HG02840 (cell line): ENCODE measurements around the gene ZNF101.
A peak's percentile ranks its signal among the peaks of the same experiment; 100 is the strongest.
"Not testable (repeated sequence)": the region's sequence is repeated elsewhere in the genome, so short reads cannot be mapped to it uniquely, and the experiment has no call there.

ENCODE experiments used
- ATAC-seq: cut with Tn5 transposase; IDR thresholded peaks from one replicate; pipeline ENCODE4 v1.9.1; 2021; ENCODE audit warnings: mild to moderate bottlenecking, moderate library complexity, moderate number of reproducible peaks; ENCODE audit not compliant: unreplicated experiment, low FRiP score

ZNF101 gene

DNA sequence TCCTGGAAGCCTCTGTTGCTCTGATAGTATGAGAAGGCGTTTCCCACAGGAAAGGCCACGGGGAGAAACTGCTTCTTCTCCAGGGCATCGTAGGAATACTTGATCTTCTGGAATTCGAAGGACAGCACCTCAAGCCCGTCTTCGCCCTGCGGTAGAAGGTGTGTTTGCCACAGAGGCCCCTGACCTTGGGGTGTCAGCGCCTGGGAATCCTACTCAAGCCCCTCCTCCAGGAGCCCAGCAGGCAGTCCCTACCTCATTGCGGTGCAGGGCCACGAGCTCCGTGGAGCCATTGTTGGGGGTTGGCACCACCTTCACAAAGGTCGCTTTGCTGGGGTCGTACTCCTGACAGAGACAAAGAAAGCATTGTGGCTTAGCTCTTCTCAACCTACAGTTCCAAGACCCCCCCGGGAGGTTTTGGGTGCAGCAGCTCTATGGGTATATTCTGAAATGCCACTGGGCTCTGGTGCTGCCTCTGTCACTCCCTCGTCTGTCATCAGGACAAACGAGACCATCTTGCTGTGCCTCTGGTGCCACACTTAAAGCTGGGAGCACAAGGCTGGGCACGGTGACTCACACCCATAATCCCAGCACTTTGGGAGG lies 8.9 kb upstream of the ZNF101 start:
- ATAC-seq: no peak

DNA sequence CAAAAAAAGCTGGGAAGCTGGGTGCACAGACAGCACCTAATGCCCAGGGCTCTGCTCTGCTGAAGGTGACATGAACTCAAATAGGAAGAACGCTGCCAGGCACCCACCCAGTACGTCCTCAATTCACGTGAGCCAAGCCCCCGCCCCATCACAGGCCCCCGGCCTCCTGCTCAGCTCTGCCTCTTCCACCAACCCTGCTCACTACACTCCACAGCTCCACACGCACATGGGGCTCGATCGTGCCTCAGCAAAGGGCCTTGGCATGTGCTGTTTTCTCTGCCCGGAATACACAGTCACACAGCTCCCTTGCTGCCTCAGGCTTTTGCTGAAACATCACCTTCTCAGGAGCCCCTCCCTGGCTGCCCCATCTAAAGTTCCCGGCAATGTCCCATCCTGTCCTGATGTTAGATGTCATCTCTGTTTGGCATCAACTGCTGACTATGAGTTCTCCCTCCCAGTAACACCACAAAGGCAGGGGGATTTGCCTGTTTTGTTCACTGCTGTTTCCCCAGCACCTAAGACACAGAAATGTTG lies 7.4 kb upstream of the ZNF101 start:
- no peak for ATAC-seq

DNA sequence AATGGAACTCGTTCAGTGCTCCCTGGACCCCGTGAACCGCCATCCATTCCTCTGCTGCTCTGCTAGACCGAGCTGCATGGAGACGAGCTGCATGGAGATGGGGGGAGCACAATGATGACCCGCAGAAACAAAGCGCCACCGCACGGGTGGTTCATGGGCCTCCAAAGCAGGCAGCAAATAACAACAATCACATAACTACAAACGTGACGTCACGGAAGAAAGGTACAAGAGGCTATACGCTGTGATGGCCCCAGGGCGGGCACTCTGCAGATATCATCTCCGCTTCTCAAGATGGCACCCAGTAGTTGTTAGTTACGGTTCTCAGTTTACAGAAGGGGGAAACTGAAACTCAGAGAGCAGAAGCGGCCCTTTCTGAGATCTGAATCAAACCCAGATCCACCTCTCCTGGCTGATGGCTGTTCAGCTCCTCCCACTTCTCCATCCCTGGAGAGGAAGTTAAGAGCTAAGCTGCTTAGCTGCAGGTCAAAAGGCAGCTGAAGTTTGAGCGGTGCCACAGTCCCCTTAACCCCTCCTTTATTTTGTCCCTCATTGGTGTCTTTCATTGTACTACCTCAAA lies 6.9 kb upstream of the ZNF101 start:
- ATAC-seq: no peak

DNA sequence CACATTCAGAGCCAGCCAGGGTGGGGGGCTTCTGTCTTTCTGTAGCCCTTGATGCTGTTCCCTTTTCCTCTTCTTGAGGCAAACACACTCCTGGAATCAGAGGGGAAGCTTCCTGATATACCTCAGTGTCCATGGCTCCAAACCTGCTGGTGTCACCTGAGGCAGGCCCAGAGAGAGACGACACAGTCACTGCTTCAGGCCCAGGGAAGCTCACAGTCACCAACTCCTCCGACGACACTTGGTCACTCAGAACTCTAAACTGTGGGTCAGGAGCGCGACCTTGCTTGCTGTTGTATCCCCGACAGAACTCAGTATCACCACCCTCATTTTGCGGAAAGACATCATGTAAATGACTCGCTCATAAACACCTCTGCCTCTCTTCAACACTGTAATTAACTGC lies 6.3 kb upstream of the ZNF101 start:
- ATAC-seq: no peak

DNA sequence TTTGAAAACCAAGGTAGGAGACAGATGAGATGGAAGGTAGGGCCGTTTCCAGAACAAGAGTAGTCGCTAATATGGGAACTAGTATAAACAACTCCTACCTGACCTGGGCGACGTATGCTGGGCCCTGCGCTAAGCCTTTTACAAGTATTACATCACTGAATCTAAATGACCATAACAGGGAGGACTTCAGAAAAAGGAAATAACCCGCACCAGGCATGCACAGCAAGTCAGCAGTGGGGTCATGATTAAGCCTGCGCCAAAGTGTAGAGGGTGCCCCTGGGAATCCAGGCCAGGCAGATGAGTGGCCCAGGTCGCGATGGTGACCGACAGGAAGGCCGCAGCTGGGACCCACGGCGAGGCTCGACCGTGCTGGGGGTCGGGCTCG lies 5.8 kb upstream of the ZNF101 start:
- ATAC-seq: peak; percentile 16

DNA sequence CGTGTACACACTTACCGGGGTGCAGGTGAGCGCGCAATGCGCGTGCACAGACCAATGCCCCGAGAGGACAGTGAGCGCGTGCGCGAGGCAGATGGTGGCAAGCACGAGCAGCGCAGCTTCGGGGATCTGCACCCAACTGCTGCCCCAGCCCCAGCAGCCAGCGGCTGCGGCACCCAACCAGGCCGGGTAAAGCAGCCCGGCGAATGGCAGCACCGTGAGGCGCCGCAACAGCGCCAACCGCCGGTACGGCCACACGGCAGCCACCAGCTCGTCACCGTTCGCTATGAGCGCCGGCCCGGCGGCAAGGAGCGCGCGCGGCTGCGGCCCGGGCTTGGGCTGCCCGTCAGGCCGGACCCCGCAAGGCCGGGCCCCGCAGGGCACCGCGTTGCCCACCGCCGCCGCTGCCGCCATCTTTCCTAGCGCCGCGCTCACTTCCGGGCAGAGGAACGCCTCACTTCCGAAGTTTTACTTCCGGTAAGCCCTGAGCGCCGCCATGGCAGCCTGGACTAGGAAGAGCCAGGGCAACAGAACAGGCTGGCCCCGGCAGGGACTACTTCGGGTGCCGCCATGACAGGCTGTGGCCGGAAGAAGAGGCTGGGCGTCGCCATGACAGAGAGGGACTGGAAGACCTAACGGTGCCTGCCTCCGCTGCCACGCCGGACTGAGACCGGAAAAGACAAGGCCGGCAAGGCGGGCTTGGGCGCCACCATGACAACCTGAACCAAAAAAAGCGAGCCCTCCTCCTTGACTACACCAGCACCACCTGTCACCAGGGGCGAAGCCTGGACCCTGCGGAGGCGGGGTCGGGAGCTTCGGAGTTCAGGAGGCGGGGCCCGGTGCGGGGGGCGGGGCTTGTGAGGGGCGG lies 5.2 kb upstream of the ZNF101 start, which contains the start of gene ATP13A1:
Gene ATP13A1 (minus strand): TSS at position 421 of the 865 bp plus-strand sequence. CDS start 10 bp downstream, at position 411.
- ATAC-seq: peak; percentile 73

DNA sequence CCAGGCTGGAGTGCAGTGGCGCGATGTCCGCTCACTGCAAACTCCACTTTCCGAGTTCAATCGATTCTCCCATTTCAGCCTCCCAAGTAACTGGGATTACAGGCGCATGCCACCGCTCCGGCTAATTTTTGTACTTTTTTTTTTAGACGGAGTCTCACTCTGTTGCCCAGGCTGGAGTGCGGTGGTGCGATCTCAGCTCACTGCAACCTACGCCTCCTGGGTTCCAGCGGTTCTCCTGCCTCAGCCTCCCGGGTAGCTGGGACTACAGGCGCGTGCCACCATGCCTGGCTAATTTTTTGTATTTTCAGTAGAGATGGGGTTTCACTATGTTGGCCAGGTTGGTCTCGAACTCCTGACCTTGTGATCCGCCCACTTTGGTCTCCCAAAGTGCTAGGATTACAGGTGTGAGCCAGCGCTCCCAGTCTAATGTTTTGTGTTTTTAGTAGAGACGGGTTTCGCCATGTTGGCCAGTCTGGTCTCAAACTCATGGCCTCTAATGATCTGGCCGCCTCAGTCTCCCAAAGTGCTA lies 3.2 kb upstream of the ZNF101 start:
- not testable (repeated sequence) for ATAC-seq

DNA sequence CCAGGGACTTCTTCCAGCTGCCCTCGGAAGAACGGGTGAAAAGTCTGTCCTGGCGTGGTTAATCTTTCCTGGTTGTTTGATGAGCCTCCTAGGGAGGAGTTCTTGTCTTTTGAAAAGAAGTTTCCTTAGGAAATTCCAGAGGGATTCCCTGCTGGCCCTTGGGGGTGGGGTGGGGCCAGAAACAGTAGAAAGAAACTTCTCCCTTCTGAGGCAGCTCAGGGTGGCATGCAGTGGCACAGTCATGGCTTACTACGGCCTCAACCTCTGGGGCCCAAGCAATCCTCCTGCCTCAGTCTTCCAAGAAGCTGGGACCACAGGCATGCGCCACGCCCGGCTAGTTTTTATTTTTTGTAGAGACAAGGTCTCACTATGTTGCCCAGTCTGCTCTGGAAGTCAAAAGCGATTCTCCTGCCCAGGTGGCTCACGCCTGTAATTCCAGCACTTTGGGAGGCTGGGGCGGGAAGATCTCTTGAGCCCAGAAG lies 1.5 kb downstream of the ZNF101 start:
- ATAC-seq: no peak

DNA sequence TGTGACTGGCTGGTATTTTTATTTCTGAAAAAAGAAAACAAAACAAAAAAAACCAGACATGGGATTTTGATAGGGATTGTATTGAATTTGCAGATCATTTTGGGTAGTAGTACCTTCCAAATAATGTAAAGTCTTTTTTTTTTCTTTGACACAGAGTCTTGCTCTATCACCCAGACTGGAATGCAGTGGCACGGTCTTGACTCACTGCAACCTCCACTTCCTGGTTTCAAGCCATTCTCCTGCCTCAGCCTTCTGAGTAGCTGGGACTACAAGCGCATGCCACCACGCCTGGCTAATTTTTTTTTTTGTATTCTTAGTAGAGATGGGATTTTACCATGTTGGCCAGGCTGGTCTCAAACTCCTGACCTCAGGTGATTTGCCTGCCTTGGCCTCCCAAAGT lies 4.2 kb downstream of the ZNF101 start:
- ATAC-seq: no peak

DNA sequence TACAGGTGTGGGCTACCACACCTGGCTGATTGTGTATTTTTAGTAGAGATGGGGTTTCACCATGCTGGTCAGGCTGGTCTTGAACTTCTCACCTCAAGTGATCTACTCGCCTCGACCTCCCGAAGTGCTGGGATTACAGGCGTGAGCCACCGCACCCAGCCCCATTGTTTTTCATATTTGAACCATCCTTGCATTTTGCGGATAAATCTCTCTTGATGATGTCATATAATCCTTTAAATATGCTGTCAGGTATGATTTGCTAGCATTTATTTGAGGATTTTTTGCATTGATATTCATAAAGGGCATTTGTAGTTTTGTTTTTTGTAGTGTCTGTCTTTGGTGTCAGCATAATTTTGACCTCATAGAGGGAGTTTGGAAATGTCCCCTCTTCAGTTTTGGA lies 5.7 kb downstream of the ZNF101 start:
- no peak for ATAC-seq

DNA sequence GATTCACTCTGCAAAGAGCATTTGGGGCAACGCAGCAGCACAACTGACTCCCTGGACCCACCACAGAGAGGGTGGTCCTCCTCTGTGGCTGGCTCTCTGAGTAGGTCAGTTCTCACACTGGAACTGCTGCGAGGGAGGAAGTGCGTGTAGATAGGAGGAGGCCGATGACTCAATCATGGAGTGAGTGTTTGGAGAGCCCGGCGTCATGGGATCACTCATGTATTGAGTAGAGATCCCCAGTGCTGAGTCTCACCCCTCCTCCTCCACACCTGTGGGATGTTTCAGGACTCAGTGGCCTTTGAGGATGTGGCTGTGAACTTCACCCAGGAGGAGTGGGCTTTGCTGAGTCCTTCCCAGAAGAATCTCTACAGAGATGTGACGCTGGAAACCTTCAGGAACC lies 8.9 kb downstream of the ZNF101 start:
- ATAC-seq: no peak

DNA sequence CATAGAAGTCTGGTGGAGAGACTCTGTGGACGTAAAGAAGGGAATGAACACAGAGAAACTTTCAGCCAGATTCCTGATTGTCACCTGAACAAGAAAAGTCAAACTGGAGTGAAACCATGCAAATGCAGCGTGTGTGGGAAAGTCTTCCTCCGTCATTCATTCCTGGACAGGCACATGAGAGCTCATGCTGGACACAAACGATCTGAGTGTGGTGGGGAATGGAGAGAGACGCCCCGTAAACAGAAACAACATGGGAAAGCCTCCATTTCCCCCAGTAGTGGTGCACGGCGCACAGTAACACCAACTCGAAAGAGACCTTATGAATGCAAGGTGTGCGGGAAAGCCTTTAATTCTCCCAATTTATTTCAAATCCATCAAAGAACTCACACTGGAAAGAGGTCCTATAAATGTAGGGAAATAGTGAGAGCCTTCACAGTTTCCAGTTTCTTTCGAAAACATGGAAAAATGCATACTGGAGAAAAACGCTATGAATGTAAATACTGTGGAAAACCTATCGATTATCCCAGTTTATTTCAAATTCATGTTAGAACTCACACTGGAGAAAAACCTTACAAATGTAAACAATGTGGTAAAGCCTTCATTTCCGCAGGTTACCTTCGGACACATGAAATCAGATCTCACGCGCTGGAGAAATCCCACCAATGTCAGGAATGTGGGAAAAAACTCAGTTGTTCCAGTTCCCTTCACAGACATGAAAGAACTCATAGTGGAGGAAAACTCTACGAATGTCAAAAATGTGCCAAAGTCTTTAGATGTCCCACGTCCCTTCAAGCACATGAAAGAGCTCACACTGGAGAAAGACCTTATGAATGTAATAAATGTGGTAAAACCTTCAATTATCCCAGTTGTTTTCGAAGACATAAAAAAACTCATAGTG lies 10.8 kb downstream of the ZNF101 start:
- no peak for ATAC-seq

DNA sequence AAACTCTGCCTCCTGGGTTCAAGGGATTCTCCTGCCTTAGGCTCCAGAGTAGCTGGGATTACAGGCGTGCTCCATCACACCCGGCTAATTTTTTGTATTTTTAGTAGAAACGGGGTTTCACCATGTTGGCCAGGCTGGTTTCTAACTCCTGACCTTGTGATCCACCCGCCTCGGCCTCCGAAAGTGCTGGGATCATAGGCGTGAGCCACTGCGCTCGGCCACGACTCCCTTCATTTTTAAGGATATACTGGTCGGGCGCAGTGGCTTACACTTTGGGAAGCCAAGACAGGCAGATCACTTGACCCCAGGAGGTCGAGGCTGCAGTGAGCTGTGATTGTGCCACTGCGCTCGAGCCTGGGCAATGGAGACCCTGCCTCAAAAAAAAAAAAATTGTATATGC lies 17.5 kb downstream of the ZNF101 start:
- not testable (repeated sequence) for ATAC-seq

DNA sequence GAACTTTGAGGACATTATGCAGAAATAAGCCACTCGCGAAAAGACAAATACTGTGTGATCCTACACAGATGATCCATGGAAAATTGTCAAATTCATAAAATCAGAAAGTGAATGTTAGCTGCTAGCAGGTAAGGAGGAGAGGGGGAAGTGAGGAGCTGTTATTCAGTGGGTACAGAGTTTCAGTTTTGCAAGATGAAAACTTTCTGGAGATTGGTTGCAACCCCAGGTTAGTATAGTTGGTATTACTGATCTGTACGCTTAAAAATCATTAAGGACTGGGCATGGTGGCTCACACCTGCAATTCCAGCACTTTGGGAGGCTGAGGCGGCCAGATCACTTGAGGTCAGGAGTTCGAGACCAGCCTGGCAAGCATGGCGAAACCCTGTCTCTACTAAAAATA lies 17.9 kb downstream of the ZNF101 start:
- ATAC-seq: no peak

DNA sequence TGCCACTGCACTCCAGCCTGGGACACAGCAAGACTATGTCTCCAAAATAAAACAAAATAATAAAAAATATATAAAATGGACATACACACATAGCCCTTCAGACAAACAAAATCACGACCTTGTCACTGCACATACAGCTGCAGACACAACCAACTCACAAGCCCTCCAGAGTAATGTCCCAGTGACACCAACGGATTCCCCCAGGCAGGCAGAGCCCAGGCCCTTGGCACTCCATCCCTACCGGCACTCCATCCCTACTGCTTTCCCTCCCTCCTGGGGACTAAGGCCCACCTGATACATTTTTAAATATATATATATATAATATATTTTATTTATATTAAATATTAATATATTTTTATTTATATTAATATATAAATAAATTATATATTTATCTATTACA lies 18.5 kb downstream of the ZNF101 start:
- no peak for ATAC-seq

DNA sequence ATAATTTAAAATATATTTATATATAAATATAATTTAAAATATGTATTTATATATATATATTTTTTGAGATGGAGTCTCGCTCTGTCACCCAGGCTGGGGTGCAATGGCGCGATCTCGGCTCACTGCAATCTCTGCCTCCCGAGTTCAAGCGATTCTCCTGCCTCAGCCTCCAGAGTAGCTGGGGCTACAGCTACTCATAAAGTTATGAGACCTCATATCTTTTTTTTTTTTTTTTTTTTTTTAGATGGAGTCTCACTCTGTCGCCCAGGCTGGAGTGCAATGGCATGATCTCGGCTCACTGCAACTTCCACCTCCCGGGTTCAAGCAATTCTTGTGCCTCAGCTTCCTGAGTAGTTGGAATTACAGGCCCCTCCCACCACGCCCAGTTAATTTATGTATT lies 20.4 kb downstream of the ZNF101 start:
- ATAC-seq: not testable (repeated sequence)

DNA sequence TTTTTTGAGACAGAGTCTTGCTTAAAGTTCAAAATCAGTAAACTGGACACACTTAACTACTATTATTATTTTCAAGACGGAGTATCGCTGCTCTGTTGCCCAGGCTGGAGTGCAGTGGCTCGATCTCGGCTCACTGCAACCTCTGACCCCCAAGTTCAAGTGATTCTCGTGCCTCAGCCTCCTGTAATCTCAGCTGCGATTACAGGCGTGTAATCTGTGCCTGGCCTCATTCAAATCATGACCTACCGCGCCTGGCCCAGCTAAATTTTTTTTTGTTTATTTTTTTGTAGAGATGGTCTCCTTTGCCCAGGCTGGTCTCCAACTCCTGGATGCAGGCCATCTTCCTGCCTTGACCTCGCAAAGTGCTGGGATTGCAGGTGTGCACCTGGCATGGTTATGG lies 23.0 kb downstream of the ZNF101 start:
- ATAC-seq: no peak

DNA sequence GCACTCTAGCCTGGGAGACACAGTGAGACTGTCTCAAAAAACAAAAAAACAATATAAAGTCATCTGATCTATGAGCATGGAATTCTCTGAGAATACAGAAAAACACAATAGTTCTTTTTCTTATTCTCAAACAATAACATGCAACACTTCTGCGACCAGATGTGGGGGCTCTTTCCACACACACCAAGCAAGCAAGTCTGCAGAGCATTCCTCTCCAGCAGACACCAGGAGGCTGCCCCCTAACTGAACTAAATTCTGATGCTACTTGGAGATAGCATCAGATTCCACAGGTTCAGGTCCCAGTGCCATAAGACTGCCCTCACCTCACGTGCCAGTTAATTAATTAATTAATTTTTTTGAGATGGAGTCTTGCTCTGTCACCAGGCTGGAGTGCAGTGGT lies 27.7 kb downstream of the ZNF101 start:
- ATAC-seq: no peak

DNA sequence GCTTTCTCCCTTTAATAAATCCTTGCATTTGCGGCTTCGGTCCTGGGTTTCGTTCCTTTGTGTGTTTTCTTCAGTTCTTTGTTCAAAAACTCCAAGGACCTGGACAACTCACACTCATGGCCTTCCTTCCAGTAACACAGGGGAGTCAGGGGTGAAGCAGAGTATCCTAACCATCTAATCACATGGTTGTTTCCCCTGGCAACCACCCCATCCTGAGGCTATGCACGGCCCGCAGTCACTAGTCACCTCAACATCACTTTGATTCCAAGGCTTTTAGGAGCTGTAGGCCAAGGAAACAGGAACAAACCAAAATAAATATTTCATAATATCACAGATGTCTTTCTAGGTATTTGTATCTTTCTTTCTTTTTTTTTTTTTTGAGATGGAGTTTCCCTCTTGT lies 28.9 kb downstream of the ZNF101 start:
- ATAC-seq: no peak

DNA sequence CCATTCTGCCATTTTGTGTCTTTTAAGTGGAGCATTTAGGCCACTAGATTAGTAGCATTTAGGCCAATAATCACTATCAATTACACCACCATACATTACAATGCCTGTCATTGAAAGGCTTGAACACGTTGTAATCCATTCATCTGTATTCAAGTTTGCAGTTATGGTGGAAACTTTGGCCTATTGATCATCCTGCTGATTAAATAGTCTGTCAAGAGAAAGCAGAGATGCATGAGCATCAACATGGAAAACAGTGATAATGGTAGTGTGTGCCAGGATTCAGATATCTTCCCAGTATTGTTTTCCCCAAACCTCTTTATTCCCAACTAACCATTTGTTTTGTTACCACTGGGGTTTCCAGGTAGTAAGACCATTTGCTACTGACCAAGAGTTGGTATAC lies 31.9 kb downstream of the ZNF101 start:
- ATAC-seq: not testable (repeated sequence)
